Breast epithelium (tissue), 4 donors: ENCODE data around the gene DLGAP3. TPM values are rescaled to one million over a fixed set of nuclear protein-coding genes. Genes with fewer than 3 reads are reported as not detected.
A peak's percentile ranks its signal among the peaks of the same experiment; 100 is the strongest.
"Not testable (repeated sequence)": the region's sequence is repeated elsewhere in the genome, so short reads cannot be mapped to it uniquely, and the experiment has no call there.

ENCODE experiments used
- DNase-seq, 2 donors: peaks; one replicate each; pipeline ENCODE4 v3.0.0-alpha.2; 2019; ENCODE audit warnings: low spot score in 2 of 2
- H3K27ac ChIP-seq, 2 donors: fragments of 200-600 bp; sonication (generic) in 1 of 2; one replicate each; pipeline ENCODE4 v1.5.1; 2016 to 2019; ENCODE audit warnings: mild to moderate bottlenecking in 1 of 2
- H3K27me3 ChIP-seq, 2 donors: fragments of 200-600 bp; sonication (generic) in 1 of 2; one replicate each; pipeline versions ENCODE4 v1.5.1 to v1.6.0; 2017 to 2019; ENCODE audit warnings: control low read depth in 1 of 2, mild to moderate bottlenecking in 1 of 2
- H3K36me3 ChIP-seq: fragments of 200-600 bp; one replicate; pipeline ENCODE4 v1.5.1; 2019
- H3K4me1 ChIP-seq, 2 donors: fragments of 200-600 bp; sonication (generic); one replicate each; pipeline ENCODE4 v1.5.1; 2016 to 2019; ENCODE audit warnings: control low read depth in 1 of 2
- H3K4me3 ChIP-seq, 3 donors: fragments of 200-600 bp; sonication (generic); 1 replicate in 2 of 3; 2 replicates in 1 of 3; pipeline ENCODE4 v1.5.1; 2016 to 2019; ENCODE audit warnings: mild to moderate bottlenecking in 3 of 3, moderate library complexity in 2 of 3
- H3K9me3 ChIP-seq, 2 donors: fragments of 200-600 bp; sonication (generic) in 1 of 2; one replicate each; pipeline ENCODE4 v1.5.1; 2016 to 2019; ENCODE audit warnings: control low read depth in 1 of 2
- CTCF ChIP-seq, 3 donors: fragments of 450-650 bp; IDR thresholded peaks; one replicate each; pipeline ENCODE4 v1.5.1; 2016 to 2017; ENCODE audit warnings: antibody characterized with exemption in 3 of 3, mild to moderate bottlenecking in 3 of 3, moderate library complexity in 3 of 3
- POLR2A ChIP-seq: fragments of 450-650 bp; IDR thresholded peaks from one replicate; pipeline ENCODE4 v1.6.1; 2016; ENCODE audit warnings: antibody characterized with exemption, mild to moderate bottlenecking, moderate library complexity
- POLR2AphosphoS5 ChIP-seq, 3 donors: sonication (generic); formaldehyde crosslinking; IDR thresholded peaks; one replicate each; pipeline ENCODE4 v1.6.1; 2017; ENCODE audit warnings: antibody characterized with exemption in 3 of 3
- intact Hi-C: fragments of 100-400 bp; cut with DNase I; formaldehyde crosslinking; loops from one replicate; pipeline ENCODE4 v1.15.1; 2023; ENCODE audit warnings: low total_unique reads
- total RNA-seq, 3 donors: library from RNA; depleted of rRNA; stranded (reverse); fragments of >200 nt; gene quantifications; one replicate each; pipeline ENCODE4 v1.1.0, GENCODE V29; 2016

DLGAP3 gene
- total RNA-seq, 3 donors from 2014 or later: 0.15 to 0.33 (median 0.16) TPM

GRCh38 chr1:34827341-34827941 lies 102.0 kb downstream of the DLGAP3 start:
- no peaks in the 10 kb centered on the region for H3K36me3 ChIP-seq
- no peak overlapping the region for H3K4me3 ChIP-seq
- H3K27ac ChIP-seq: no peak overlapping the region
- H3K27me3 ChIP-seq: no peaks in the 10 kb centered on the region
- no peak for DNase-seq
- TF ChIP-seq POLR2AphosphoS5 (IDR thresholded peaks at IDR 0.05): no peak
- no peak for TF ChIP-seq CTCF (IDR thresholded peaks at IDR 0.05)
- TF ChIP-seq POLR2A: no peak
- peaks cover 0 to 6% of the 10 kb centered on the region in 2 donors for H3K4me1 ChIP-seq
- H3K9me3 ChIP-seq: peaks cover 0 to 6% of the 10 kb centered on the region in 2 donors
- intact Hi-C loops: no loop called here

DNA sequence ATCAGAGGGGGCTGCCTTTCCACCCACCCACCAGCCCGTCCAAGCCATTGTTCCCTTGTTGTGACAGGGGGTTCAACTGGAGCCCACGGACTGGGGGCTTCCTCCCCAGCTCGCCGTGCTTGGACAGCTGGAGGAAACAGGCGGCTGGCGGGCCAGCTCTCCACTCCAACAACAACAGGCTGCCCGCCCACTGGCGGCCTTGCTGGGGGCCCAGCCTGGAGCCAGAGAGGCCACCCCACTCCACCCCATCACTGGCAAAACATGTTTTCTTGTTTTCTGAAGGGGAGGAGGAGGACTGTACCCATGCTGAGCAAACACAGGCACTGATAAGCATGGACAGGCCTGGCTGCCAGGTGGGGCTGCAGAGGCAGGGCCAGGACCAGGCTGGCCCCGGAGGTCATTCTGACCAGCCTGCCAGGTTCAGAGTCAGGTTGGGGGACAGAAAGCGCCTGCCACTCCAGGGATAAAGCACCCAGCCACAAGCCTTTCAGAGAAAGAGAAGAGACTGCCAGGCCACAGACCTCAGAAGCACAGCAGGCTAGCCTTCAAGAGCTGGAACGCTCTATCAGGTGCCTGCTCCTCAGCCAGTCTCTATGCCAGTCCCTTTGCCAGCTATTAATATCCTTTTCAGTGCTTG lies 103.9 kb downstream of the DLGAP3 start:
- TF ChIP-seq POLR2A: no peak
- TF ChIP-seq CTCF (IDR thresholded peaks at IDR 0.05): no peak
- TF ChIP-seq POLR2AphosphoS5 (IDR thresholded peaks at IDR 0.05): no peak
- no peaks in the 10 kb centered on the region for H3K36me3 ChIP-seq
- no peaks in the 10 kb centered on the region for H3K27me3 ChIP-seq
- no peak for DNase-seq
- peaks cover 0 to 6% of the 10 kb centered on the region in 2 donors for H3K9me3 ChIP-seq
- intact Hi-C loops: no loop called here
- H3K4me3 ChIP-seq: no peak overlapping the region
- peak overlapping the region in 1 of 2 donors; percentile 27 for H3K27ac ChIP-seq
- H3K4me1 ChIP-seq: peaks cover 0 to 6% of the 10 kb centered on the region in 2 donors

- no peak overlapping the region for H3K4me3 ChIP-seq
- peak overlapping the region in 1 of 2 donors; percentile 27 for H3K27ac ChIP-seq
- H3K36me3 ChIP-seq: no peaks in the 10 kb centered on the region
- no peak for TF ChIP-seq POLR2AphosphoS5 (IDR thresholded peaks at IDR 0.05)
- no peak for TF ChIP-seq POLR2A
- no peak for TF ChIP-seq CTCF (IDR thresholded peaks at IDR 0.05)
- peaks cover 0 to 6% of the 10 kb centered on the region in 2 donors for H3K4me1 ChIP-seq
- intact Hi-C loops: no loop called here
- no peak for DNase-seq
- H3K9me3 ChIP-seq: peaks cover 0 to 6% of the 10 kb centered on the region in 2 donors
- no peaks in the 10 kb centered on the region for H3K27me3 ChIP-seq
These were observed 104.5 kb downstream of the DLGAP3 start for GRCh38 chr1:34824817-34825454.

DNA sequence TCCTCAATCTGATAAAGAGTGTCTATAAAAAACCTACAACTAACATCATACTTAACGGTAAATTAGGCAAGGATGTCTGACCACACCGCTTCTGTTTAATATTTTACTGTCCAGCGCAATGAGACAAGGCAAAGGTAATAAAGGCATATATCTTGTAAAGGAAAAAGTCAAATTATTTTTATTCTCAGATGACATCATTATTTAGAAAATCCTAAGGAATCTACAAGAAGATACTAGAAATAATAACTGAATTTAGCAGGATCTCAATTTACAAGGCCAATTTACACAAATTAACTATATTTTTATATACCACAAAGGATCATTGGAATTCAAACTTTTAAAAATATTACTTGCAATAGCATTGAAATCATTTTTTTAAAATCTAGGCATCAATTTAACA lies 107.2 kb downstream of the DLGAP3 start:
- no peak overlapping the region for H3K4me3 ChIP-seq
- H3K36me3 ChIP-seq: no peaks in the 10 kb centered on the region
- H3K9me3 ChIP-seq: peaks cover 0 to 6% of the 10 kb centered on the region in 2 donors
- intact Hi-C loops: no loop called here
- no peak for DNase-seq
- no peaks in the 10 kb centered on the region for H3K4me1 ChIP-seq
- H3K27me3 ChIP-seq: no peaks in the 10 kb centered on the region
- TF ChIP-seq POLR2A: no peak
- no peak for TF ChIP-seq POLR2AphosphoS5 (IDR thresholded peaks at IDR 0.05)
- TF ChIP-seq CTCF (IDR thresholded peaks at IDR 0.05): no peak
- H3K27ac ChIP-seq: no peak overlapping the region

DNA sequence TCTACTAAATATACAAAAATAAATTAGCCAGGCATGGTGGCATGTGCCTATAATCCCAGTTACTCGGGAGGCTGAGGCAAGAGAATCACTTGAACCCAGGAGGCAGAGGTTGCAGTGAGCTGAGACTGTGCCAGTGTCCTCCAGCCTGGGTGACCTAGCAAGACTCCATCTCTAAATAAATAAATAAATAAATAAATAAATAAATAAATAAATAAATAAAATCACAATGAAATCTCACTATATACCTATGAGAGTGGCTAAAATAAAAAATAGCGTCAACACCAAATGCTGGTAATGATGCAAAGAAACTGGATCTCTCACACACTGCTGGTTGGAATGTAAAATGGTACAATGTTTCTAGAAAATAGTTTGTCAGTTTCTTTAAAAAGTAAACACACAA lies 110.6 kb downstream of the DLGAP3 start:
- H3K36me3 ChIP-seq, intact Hi-C loops, H3K4me1 ChIP-seq, H3K27ac ChIP-seq, H3K9me3 ChIP-seq, DNase-seq, H3K27me3 ChIP-seq, H3K4me3 ChIP-seq: not testable (repeated sequence)
